Measurements from ENCODE around the gene KCNA3. TPM values are rescaled to one million over a fixed set of nuclear protein-coding genes. Genes with fewer than 3 reads are reported as not detected.

Gene KCNA3
- total and polyA plus RNA-seq, 3 donors from 2014 or later, result 1.3 to 6.7 (median 3.4) TPM

- Histone ChIP-seq H3K36me3 (ENCODE audit: low read depth, missing control alignments) (no peaks in the 10 kb centered on the region), H3K27ac (no peak overlapping the region), H3K4me3 (no peak overlapping the region), H3K4me1 (peaks cover 5% of the 10 kb centered on the region), H3K9me3 (no peaks in the 10 kb centered on the region), H3K27me3 (no peaks in the 10 kb centered on the region)
- 89% methylated on average over 6 of the region's 6 CpGs for WGBS, 2 donors
- intact Hi-C loops (cut with DNase I; ENCODE audit: low total_unique reads), result no loop called here
- TF ChIP-seq CTCF (IDR thresholded peaks at IDR 0.05) (no peak), POLR2A (IDR thresholded peaks at IDR 0.05) (no peak)
- DNase-seq, result no peak
Observed at GRCh38 chr1:110638556-110638955, 36.2 kb downstream of the KCNA3 start.

- H3K9me3 ChIP-seq, result no peaks in the 10 kb centered on the region
- H3K27ac ChIP-seq, result no peak overlapping the region
- intact Hi-C loops (cut with DNase I; ENCODE audit: low total_unique reads), result no loop called here
- no peaks in the 10 kb centered on the region for H3K36me3 ChIP-seq (ENCODE audit: low read depth, missing control alignments)
- WGBS, 2 donors, result 64 to 78% methylated on average over 2 of the region's 2 CpGs
- H3K27me3 ChIP-seq, result no peaks in the 10 kb centered on the region
- H3K4me1 ChIP-seq, result peaks cover 5% of the 10 kb centered on the region
- DNase-seq, result no peak
- no peak for TF ChIP-seq CTCF (IDR thresholded peaks at IDR 0.05)
- no peak for TF ChIP-seq POLR2A (IDR thresholded peaks at IDR 0.05)
- H3K4me3 ChIP-seq, result no peak overlapping the region
Observed at GRCh38 chr1:110638058-110638457, 36.7 kb downstream of the KCNA3 start.

GRCh38 chr1:110637475-110637874 lies 37.3 kb downstream of the KCNA3 start:
- intact Hi-C loops (cut with DNase I; ENCODE audit: low total_unique reads), result no loop called here
- Histone ChIP-seq H3K4me3 (no peak overlapping the region), H3K4me1 (peaks cover 5% of the 10 kb centered on the region), H3K36me3 (ENCODE audit: low read depth, missing control alignments) (no peaks in the 10 kb centered on the region), H3K9me3 (no peaks in the 10 kb centered on the region), H3K27ac (no peak overlapping the region), H3K27me3 (no peaks in the 10 kb centered on the region)
- WGBS, 2 donors, result 70 to 78% methylated on average over 3 of the region's 3 CpGs
- TF ChIP-seq CTCF (IDR thresholded peaks at IDR 0.05), result no peak
- no peak for TF ChIP-seq POLR2A (IDR thresholded peaks at IDR 0.05)
- no peak for DNase-seq

- DNase-seq, result no peak
- no peak overlapping the region for H3K27ac ChIP-seq
- intact Hi-C loops (cut with DNase I; ENCODE audit: low total_unique reads), result no loop called here
- no peaks in the 10 kb centered on the region for H3K36me3 ChIP-seq (ENCODE audit: low read depth, missing control alignments)
- H3K4me1 ChIP-seq, result peaks cover 5% of the 10 kb centered on the region
- TF ChIP-seq CTCF (IDR thresholded peaks at IDR 0.05), result no peak
- TF ChIP-seq POLR2A (IDR thresholded peaks at IDR 0.05), result no peak
- no peak overlapping the region for H3K4me3 ChIP-seq
- 88 to 89% methylated on average over 4 of the region's 4 CpGs for WGBS, 2 donors
- no peaks in the 10 kb centered on the region for H3K27me3 ChIP-seq
- no peaks in the 10 kb centered on the region for H3K9me3 ChIP-seq
Observed at GRCh38 chr1:110636149-110636935, 38.4 kb downstream of the KCNA3 start.

- 90 to 92% methylated on average over 2 of the region's 2 CpGs for WGBS, 2 donors
- intact Hi-C loops (cut with DNase I; ENCODE audit: low total_unique reads), result no loop called here
- TF ChIP-seq CTCF (IDR thresholded peaks at IDR 0.05), result no peak
- TF ChIP-seq POLR2A (IDR thresholded peaks at IDR 0.05), result no peak
- no peak overlapping the region for H3K4me3 ChIP-seq
- no peaks in the 10 kb centered on the region for H3K36me3 ChIP-seq (ENCODE audit: low read depth, missing control alignments)
- no peak overlapping the region for H3K27ac ChIP-seq
- no peaks in the 10 kb centered on the region for H3K9me3 ChIP-seq
- peaks cover 5% of the 10 kb centered on the region for H3K4me1 ChIP-seq
- H3K27me3 ChIP-seq, result no peaks in the 10 kb centered on the region
- no peak for DNase-seq
Observed at GRCh38 chr1:110635434-110635833, 39.3 kb downstream of the KCNA3 start.

Measured in testis (tissue), 3 donors.